Measurements from ENCODE around the gene SLC5A1.
"Not testable (repeated sequence)": the region's sequence is repeated elsewhere in the genome, so short reads cannot be mapped to it uniquely, and the experiment has no call there.

SLC5A1 gene

GRCh38 chr22:32132126-32132525 lies 89.1 kb downstream of the SLC5A1 start:
- Mint-ChIP-seq H3K27ac (no peak overlapping the region), H3K4me3 (no peak overlapping the region), H3K4me1 (ENCODE audit: low read depth) (peaks cover 8% of the 10 kb centered on the region), H3K27me3 (peaks cover 2% of the 10 kb centered on the region), H3K36me3 (ENCODE audit: low read depth) (no peaks in the 10 kb centered on the region), H3K9me3 (no peaks in the 10 kb centered on the region)
- intact Hi-C loops (cut with micrococcal nuclease): no loop called here

GRCh38 chr22:32132783-32133182 lies 89.7 kb downstream of the SLC5A1 start:
- Mint-ChIP-seq H3K27ac (no peak overlapping the region), H3K9me3 (no peaks in the 10 kb centered on the region), H3K4me1 (ENCODE audit: low read depth) (peaks cover 14% of the 10 kb centered on the region), H3K36me3 (ENCODE audit: low read depth) (peaks cover under 1% of the 10 kb centered on the region), H3K4me3 (no peak overlapping the region), H3K27me3 (peaks cover 2% of the 10 kb centered on the region)
- intact Hi-C loops (cut with micrococcal nuclease): no loop called here

GRCh38 chr22:32134796-32135195 lies 91.7 kb downstream of the SLC5A1 start:
- H3K36me3 Mint-ChIP-seq (ENCODE audit: low read depth); H3K4me3 Mint-ChIP-seq; H3K27ac Mint-ChIP-seq; H3K27me3 Mint-ChIP-seq; H3K9me3 Mint-ChIP-seq; intact Hi-C loops (cut with micrococcal nuclease): not testable (repeated sequence)
- H3K4me1 Mint-ChIP-seq (ENCODE audit: low read depth): peaks cover 27% of the 10 kb centered on the region

- H3K27ac Mint-ChIP-seq; H3K27me3 Mint-ChIP-seq; H3K9me3 Mint-ChIP-seq; intact Hi-C loops (cut with micrococcal nuclease); H3K4me3 Mint-ChIP-seq; H3K36me3 Mint-ChIP-seq (ENCODE audit: low read depth): not testable (repeated sequence)
- H3K4me1 Mint-ChIP-seq (ENCODE audit: low read depth): peaks cover 31% of the 10 kb centered on the region
Measured at GRCh38 chr22:32135958-32136357, 92.9 kb downstream of the SLC5A1 start.

- H3K27me3 Mint-ChIP-seq; H3K36me3 Mint-ChIP-seq (ENCODE audit: low read depth); intact Hi-C loops (cut with micrococcal nuclease); H3K9me3 Mint-ChIP-seq; H3K27ac Mint-ChIP-seq; H3K4me3 Mint-ChIP-seq: not testable (repeated sequence)
- peaks cover 40% of the 10 kb centered on the region for H3K4me1 Mint-ChIP-seq (ENCODE audit: low read depth)
Measured at GRCh38 chr22:32136881-32137280, 93.8 kb downstream of the SLC5A1 start.

- H3K27me3 Mint-ChIP-seq; H3K36me3 Mint-ChIP-seq (ENCODE audit: low read depth); H3K9me3 Mint-ChIP-seq; intact Hi-C loops (cut with micrococcal nuclease): not testable (repeated sequence)
- peaks cover 48% of the 10 kb centered on the region for H3K4me1 Mint-ChIP-seq (ENCODE audit: low read depth)
- H3K27ac Mint-ChIP-seq: peak overlapping the region; percentile 80
- H3K4me3 Mint-ChIP-seq: peak overlapping the region; percentile 71
Measured at GRCh38 chr22:32137731-32138324, 94.8 kb downstream of the SLC5A1 start.

- H3K36me3 Mint-ChIP-seq (ENCODE audit: low read depth); H3K27me3 Mint-ChIP-seq; H3K9me3 Mint-ChIP-seq; intact Hi-C loops (cut with micrococcal nuclease): not testable (repeated sequence)
- Mint-ChIP-seq H3K4me1 (ENCODE audit: low read depth) (peaks cover 56% of the 10 kb centered on the region), H3K4me3 (peak overlapping the region; percentile 71), H3K27ac (peak overlapping the region; percentile 80)
Measured at GRCh38 chr22:32138576-32138975, 95.5 kb downstream of the SLC5A1 start.

GRCh38 chr22:32140688-32141087 lies 97.6 kb downstream of the SLC5A1 start:
- intact Hi-C loops (cut with micrococcal nuclease): loop anchor here (10.0 kb wide), 2 partner anchors 74 to 124 kb away; no protein-coding TSS in a partner anchor
- not testable (repeated sequence) for H3K27me3 Mint-ChIP-seq; H3K4me3 Mint-ChIP-seq; H3K27ac Mint-ChIP-seq; H3K36me3 Mint-ChIP-seq (ENCODE audit: low read depth); H3K9me3 Mint-ChIP-seq
- H3K4me1 Mint-ChIP-seq (ENCODE audit: low read depth): peaks cover 66% of the 10 kb centered on the region

- peaks cover 5% of the 10 kb centered on the region for H3K36me3 Mint-ChIP-seq (ENCODE audit: low read depth)
- intact Hi-C loops (cut with micrococcal nuclease): loop anchor here (10.0 kb wide), 2 partner anchors 72 to 122 kb away; no protein-coding TSS in a partner anchor
- H3K27me3 Mint-ChIP-seq: no peaks in the 10 kb centered on the region
- peak overlapping the region; percentile 37 for H3K27ac Mint-ChIP-seq
- peaks cover 56% of the 10 kb centered on the region for H3K4me1 Mint-ChIP-seq (ENCODE audit: low read depth)
- H3K4me3 Mint-ChIP-seq: no peak overlapping the region
- H3K9me3 Mint-ChIP-seq: peaks cover 11% of the 10 kb centered on the region
Measured at GRCh38 chr22:32142600-32142999, 99.5 kb downstream of the SLC5A1 start.

- peak overlapping the region; percentile 55 for H3K27ac Mint-ChIP-seq
- peaks cover 14% of the 10 kb centered on the region for H3K9me3 Mint-ChIP-seq
- no peaks in the 10 kb centered on the region for H3K36me3 Mint-ChIP-seq (ENCODE audit: low read depth)
- no peak overlapping the region for H3K4me3 Mint-ChIP-seq
- intact Hi-C loops (cut with micrococcal nuclease): loop anchor here (10.0 kb wide), 2 partner anchors 70 to 120 kb away; no protein-coding TSS in a partner anchor
- peaks cover 56% of the 10 kb centered on the region for H3K4me1 Mint-ChIP-seq (ENCODE audit: low read depth)
- no peaks in the 10 kb centered on the region for H3K27me3 Mint-ChIP-seq
Measured at GRCh38 chr22:32144496-32145274, 101.6 kb downstream of the SLC5A1 start.

GRCh38 chr22:32147128-32147527 lies 104.1 kb downstream of the SLC5A1 start:
- not testable (repeated sequence) for H3K27ac Mint-ChIP-seq; H3K27me3 Mint-ChIP-seq; H3K4me3 Mint-ChIP-seq; H3K36me3 Mint-ChIP-seq (ENCODE audit: low read depth)
- Mint-ChIP-seq H3K4me1 (ENCODE audit: low read depth) (peaks cover 57% of the 10 kb centered on the region), H3K9me3 (peaks cover 14% of the 10 kb centered on the region)
- intact Hi-C loops (cut with micrococcal nuclease): loop anchor here (10.0 kb wide), 2 partner anchors 68 to 118 kb away; no protein-coding TSS in a partner anchor

GRCh38 chr22:32148372-32148771 lies 105.3 kb downstream of the SLC5A1 start:
- intact Hi-C loops (cut with micrococcal nuclease): loop anchor here (10.0 kb wide), 2 partner anchors 66 to 116 kb away; no protein-coding TSS in a partner anchor
- H3K4me1 Mint-ChIP-seq (ENCODE audit: low read depth): peaks cover 46% of the 10 kb centered on the region
- H3K27ac Mint-ChIP-seq; H3K4me3 Mint-ChIP-seq; H3K27me3 Mint-ChIP-seq; H3K36me3 Mint-ChIP-seq (ENCODE audit: low read depth): not testable (repeated sequence)
- peaks cover 14% of the 10 kb centered on the region for H3K9me3 Mint-ChIP-seq

- H3K27me3 Mint-ChIP-seq; intact Hi-C loops (cut with micrococcal nuclease); H3K36me3 Mint-ChIP-seq (ENCODE audit: low read depth); H3K4me3 Mint-ChIP-seq: not testable (repeated sequence)
- Mint-ChIP-seq H3K4me1 (ENCODE audit: low read depth) (peaks cover 31% of the 10 kb centered on the region), H3K27ac (peak overlapping the region; percentile 39), H3K9me3 (peaks cover 14% of the 10 kb centered on the region)
Measured at GRCh38 chr22:32150647-32151046, 107.6 kb downstream of the SLC5A1 start.

- H3K36me3 Mint-ChIP-seq (ENCODE audit: low read depth); intact Hi-C loops (cut with micrococcal nuclease); H3K4me3 Mint-ChIP-seq; H3K27me3 Mint-ChIP-seq; H3K27ac Mint-ChIP-seq: not testable (repeated sequence)
- peaks cover 13% of the 10 kb centered on the region for H3K9me3 Mint-ChIP-seq
- H3K4me1 Mint-ChIP-seq (ENCODE audit: low read depth): peaks cover 31% of the 10 kb centered on the region
Measured at GRCh38 chr22:32151641-32152040, 108.6 kb downstream of the SLC5A1 start.
